ENCODE measurements around the gene CNTN4.

The CNTN4 gene

DNA sequence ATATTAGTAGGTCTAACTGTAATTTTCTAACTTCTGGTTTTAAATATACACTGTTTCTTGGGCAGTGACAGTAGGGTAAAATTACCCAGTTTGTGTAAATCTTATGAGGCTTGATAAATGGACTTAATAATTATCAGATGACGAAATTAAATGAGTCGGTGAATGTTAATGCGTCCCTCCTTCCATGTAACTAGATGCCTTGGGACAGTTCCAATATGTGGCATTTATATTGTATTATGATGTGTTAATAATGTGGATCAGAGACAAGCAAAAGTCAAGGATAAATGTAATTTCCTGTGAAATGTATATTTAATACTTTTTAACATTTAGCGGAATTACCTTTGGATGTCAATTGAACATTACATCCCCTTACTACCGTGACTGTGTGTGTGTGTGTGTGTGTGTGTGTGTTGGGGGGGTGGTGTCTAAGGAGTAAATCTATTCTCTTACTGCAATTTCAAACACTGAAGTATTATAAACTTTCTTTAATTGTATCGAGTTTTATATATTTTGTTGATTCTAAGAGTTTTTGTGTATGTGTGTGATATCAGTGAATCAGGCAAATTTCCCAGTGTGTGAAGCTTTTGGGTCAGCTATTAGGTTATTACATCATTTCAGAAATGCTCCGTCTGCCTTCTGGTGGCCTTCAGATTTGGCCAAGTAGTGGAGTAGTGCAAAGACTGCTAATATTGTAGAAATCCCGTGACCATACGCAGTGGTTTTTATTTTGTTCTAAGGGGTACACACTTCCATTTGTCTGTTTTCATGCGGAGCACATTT is 50.1 kb downstream of the CNTN4 start:
- no peak for DNase-seq (ENCODE audit: low read depth in 1 of 2, low spot score in 1 of 2)

DNA sequence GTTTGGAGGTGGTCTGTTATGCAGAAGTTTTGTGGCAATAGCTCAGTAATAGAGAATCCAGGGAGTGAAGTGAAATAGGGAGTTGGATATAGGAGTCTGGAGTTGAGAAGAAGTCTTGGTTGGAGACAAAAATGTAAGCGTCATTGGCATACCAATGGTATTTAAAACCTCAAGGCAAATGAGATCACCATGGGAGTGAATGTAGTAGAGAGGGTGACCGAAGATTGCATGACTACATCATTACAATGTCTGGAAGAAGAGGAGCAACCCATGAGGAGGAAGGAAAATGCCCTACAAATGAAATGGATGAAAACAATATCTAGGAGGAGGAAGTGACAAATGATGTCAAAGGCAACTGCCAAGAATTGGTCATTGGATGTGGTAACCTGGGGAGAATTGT is 54.4 kb downstream of the CNTN4 start:
- no peak for DNase-seq (ENCODE audit: low read depth in 1 of 2, low spot score in 1 of 2)

DNA sequence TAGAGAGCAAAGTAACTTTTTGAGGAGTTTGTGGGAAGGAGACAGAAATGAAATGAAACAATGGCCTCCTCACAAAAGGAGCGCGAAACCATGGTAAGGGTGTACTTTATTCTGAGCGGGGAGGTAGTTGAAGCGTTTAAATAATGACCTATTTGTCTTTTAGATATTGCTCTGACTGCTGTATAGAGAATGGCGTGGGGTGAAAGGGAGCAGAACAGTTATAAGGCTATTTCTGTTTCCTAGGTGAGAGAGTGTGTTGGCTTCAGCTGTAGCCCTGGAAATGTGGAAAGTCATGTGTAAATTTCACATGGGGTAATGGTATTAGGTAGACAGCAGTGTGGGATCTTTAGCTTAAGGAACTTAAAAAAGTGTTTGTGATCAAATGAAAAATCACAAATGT is 54.9 kb downstream of the CNTN4 start:
- DNase-seq (ENCODE audit: low read depth in 1 of 2, low spot score in 1 of 2) = no peak

DNA sequence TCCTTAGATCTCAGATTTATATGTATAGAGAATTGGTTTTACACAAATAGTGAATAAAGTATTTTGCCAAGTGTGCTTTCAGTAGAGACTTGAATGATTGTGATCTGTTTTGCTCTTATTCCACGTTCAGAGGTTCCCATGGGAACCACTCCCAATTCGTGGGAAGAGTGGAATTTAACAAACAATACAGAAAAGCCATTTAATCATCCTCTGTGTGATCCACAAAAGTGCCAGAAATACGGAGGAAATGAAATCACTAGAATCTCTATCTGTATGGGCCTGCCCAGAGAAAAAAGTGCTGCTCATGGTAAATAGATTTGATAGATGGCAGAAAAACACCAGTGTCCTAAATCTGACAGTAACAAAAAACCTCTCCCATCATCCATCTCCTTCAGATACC is 56.0 kb downstream of the CNTN4 start:
- DNase-seq (ENCODE audit: low read depth in 1 of 2, low spot score in 1 of 2) = no peak

DNA sequence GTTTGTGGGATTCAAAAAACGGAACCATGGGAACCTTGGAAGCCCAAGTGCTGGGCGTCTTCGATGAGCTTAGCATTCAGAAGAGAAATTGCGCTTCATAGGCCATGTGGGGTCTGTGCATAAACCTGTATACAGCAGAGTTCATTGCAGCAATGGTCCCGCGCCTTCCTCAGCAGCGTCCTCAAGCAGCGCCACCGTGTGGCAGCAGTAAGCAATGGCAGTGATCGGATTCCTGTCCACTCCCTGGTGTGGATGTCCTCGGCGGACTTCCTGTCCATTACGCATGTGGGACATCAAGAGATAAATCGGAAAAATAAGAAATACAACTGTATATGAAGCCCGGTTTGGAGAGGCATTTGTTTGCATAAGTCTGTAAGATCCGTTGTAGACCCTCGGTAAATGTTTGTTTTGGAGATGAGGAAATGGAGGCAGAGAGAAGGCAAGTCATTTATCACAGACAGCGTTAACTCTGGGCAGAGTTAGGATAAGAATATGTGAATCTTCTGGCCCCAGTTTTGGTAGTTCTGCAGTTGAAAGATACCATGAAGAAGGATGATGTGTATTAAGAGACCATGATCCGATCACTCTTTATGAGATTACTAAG is 57.7 kb downstream of the CNTN4 start:
- DNase-seq (ENCODE audit: low read depth in 1 of 2, low spot score in 1 of 2) = no peak

DNA sequence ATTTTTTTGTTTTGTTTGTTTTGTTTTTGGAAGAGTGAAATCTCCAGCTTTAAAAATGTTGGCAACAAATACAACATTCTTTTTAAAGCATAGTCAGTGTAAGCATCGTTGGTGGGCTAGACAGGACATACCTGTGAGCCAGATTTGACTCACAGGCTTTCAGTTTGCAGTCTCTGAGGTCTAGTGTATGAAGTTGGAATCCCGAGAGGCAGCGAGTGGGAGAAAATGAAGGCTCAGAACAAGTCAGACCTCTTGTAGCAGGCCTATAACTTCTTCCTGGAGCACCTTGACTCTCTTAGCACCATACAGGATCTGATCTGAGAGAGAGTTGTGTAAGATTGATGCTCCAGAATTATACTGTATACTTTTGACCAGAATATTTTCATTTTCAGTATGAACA is 60.2 kb downstream of the CNTN4 start:
- no peak for DNase-seq (ENCODE audit: low read depth in 1 of 2, low spot score in 1 of 2)

DNA sequence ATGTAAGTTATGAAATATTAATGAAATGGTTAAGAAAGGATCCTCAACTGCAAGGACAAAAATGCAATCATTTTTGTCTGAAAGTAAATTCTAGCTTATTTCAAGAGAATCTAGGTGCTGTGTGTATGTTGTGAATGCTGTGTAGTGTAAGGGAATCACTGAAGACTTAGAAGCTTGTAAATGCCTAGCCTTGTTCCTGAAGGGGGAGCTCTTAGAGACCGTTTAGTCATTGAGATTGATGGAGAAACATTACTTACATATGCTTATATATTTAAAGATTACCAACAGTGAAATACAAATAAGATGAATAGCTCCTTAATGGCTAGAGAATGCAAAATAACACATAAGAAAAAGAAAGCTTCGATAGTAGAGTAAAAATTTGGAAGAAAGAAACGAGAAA is 67.9 kb downstream of the CNTN4 start:
- DNase-seq (ENCODE audit: low read depth in 1 of 2, low spot score in 1 of 2) = no peak

DNA sequence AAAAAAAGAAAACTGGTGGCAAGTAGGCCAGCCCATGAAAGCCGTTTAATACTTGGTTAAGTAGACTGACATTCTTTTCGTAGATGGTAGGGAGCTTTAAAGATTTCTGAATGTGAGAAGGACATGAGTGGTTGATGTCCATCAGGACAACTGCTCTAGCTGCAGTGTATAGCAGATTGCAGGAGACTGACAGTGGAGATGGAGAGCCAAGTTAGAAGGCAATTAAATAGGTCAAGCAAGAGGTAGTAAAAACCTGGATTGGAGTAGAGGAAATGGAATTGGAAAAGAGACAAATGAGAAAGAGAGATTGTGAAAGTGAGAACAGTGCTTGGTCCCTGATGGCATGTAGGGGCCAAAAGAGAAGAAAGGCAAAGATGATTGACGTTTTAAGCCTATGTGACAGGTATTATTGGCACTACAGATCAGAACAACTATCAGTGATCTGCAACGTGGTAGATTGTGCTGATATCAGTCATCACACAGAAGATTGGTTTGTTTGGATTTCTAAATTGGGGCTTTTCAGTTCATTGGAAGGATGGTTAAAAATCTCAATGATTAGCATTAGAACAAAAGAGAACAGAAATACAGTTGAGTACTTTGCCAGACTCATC is 74.0 kb downstream of the CNTN4 start:
- no peak for DNase-seq (ENCODE audit: low read depth in 1 of 2, low spot score in 1 of 2)

DNA sequence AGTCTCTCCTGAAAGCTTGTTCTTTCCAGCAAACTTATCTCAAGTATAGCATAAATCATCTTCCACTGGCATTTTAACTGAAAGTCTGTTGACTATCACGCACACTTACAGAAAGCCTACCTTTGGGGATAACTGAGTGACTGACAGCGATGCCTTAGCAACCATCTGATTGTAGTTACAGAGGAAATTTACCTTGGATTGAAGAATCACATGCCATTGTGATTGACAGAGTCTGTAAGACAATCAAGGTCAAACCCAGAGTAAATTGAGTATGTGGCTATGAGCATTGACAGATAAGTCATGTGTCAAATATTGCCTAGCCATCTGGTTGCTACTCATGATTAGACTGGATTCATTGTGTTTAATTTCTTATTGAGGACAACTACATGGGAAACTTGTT is 82.0 kb downstream of the CNTN4 start:
- DNase-seq (ENCODE audit: low read depth in 1 of 2, low spot score in 1 of 2) = no peak

DNA sequence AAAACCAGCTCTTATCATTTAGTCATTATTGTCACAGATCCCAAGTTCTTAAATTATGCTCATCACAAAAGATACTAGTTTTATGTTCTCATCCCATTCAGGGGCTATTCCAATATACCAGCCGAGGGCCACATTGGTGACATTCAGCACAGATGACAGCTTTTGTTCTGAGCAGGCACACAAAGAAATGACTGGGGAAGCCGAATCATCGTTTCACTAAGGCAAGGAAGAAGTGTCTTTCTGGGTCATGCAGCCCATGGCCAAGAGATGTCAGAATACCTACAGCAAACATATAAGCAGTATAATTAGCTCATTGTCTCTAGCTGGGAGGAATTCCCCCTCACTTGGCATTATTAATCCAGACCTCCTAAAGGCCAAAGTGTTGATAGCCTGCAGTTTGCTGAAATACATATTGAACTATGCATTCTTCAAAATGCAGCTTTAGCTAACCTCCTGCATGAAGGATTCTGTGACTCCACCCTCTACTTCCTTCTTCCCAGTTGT is 100.2 kb downstream of the CNTN4 start:
- DNase-seq (ENCODE audit: low read depth in 1 of 2, low spot score in 1 of 2) = no peak

DNA sequence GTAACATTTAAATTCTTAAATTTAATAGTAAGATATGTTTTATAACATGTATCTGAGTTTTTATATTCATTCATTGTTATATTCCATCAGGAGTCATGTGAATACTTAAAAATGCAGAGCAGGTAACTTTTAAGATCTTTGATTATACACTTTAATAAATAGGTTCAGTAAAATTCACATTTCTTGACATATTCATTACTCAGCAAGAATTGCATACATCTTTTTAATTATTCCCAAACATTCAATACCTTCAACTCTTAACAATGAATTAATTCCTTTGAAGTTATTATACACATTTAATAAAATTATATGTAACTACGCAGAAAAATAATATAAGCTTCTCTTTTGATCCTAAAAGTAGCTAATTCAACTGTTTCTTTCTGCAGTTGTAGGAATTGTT is 105.4 kb downstream of the CNTN4 start:
- DNase-seq (ENCODE audit: low read depth in 1 of 2, low spot score in 1 of 2) = no peak

DNA sequence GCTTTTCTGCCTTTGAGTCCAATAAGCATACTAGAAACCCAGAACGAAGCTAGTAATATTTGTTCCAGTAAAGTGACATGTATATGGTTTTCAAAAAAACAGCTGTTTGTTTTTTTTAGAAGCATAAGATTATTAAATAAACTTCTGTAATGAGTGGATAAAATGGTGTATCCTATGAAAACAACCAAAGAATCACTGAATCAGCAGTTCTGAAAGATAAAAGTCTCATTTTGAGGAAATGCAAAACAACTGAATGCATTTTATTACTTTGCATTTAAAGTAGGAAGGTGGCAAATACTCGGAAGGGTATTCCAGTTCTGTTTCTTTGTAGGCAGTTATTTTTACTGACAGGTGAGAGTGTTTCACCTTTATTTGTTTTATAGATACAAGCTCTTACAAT is 107.0 kb downstream of the CNTN4 start:
- no peak for DNase-seq (ENCODE audit: low read depth in 1 of 2, low spot score in 1 of 2)

DNA sequence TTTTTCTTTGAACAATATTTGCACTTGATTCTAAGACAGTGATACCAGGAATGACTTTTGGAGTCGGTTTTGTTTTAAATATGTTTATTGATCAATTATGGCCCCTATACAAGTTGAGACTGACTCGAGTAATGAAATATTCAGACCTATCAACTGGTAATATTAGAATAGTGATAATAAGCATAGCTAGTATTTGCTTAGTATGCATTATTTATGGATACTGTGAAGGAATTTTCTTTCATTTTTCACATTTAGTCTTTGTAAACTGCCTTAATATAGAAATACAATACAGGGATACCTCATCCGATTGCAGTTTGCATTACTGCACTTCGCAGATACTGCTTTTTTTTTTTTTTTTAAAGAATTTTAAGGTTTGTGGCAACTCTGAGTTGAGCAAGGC is 107.9 kb downstream of the CNTN4 start:
- no peak for DNase-seq (ENCODE audit: low read depth in 1 of 2, low spot score in 1 of 2)

DNA sequence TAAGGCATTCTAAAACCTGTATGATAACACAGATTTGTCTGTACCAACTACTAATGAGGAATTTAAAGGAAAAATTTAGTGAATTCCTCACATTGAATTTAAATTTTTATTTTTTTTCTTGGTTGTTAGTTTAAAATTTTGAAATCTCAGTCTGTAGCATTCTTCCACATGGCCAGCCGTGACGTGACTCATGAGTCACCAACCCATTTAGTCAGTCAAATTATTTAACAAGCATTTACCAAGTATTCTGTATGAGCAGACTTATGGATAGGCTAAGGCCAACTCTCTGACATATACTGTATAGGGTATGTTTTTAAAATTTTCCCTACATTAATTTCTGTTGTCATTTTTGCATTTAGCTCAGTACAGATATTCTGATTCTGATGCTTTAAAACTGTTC is 112.9 kb downstream of the CNTN4 start:
- no peak for DNase-seq (ENCODE audit: low read depth in 1 of 2, low spot score in 1 of 2)

DNA sequence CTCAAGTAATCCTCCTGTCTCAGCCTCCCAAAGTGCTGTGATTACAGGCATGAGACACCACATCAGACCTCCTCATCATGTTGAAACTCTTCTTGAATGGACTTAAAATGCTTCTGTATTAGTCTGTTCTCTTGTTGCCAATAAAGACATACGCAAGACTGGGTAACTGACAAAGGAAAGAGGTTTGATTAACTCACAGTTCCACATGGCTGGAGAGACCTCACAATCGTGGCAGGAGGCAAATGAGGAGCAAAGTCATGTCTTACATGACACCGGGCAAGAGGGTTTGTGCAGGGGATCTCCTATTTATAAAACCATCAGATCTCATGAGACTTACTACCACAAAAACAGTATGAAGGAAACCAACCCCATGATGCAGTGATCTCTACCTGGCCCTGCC is 113.5 kb downstream of the CNTN4 start:
- no peak for DNase-seq (ENCODE audit: low read depth in 1 of 2, low spot score in 1 of 2)

DNA sequence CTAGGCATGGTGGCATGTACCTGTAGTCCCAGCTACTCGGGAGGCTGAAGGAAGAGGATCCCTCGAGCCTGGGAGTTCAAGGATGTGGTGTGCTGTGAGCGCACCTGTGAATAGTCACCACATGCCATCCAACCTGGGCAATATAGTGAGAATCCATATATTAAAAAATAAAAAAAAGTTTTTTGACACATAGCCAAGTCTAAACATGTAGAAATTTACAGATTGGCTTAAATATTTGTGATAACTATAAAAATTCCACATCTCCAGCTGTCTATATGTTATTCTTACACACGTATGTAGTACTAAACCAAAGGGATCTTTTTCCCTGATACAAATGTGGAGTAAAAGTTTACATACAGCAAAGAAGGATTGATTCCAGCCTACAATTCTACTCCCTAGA is 119.7 kb downstream of the CNTN4 start:
- no peak for DNase-seq (ENCODE audit: low read depth in 1 of 2, low spot score in 1 of 2)

DNA sequence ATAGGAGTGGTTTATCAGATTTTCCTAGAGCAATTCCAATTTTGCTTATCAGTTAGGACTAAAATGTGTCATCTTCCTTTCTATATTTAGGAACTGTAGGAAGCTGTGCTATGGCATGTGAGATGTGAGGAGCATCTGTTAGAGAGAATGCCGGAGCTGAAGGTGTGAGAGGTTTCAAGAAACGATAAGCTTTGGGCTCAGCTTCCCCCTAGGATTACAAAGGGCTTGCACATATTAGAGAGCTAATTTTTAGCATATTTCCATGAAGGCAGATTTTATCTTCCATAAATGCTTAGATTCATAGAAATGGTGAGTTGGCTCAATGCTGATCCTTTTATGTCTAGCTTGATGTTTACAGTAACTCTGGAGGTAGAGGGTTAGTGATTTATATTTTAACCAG is 120.2 kb downstream of the CNTN4 start:
- DNase-seq (ENCODE audit: low read depth in 1 of 2, low spot score in 1 of 2) = no peak

DNA sequence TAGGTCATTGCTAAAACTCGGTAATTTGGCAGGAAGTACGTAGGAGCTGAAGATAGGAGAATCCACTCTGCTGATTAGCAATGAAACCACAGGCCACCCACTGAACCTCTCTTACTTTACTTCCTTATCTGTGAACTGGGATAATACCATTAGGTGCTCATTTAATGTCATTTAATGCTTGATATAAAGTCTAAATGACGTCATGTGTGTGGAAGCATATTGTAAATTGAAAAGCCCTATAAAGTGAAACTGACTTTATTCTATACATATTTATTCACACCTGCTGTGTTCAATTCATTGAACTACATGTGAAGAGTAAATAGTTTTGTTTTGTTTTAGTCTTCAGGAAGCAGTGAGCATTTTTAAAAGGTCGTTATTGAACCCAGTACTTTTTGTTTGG is 137.5 kb downstream of the CNTN4 start:
- DNase-seq (ENCODE audit: low read depth in 1 of 2, low spot score in 1 of 2) = no peak

DNA sequence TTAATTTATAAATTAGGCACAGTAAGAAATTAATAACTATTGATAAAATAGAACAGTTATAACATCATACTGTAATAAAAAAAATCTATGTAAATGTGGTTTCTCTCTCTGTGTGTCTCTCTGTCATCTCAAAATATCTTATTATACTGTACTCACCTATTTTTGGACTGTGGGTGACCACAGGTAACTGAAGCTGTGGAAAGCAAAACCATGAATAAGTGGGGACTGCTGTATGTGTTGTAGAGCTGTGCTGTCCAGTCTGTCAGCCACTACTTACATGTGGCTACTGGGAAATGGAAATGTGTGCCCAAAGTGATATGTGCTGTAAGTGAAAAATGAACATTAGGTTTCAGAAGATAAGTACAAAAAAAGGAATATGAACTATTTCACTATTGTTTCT is 145.5 kb downstream of the CNTN4 start:
- no peak for DNase-seq (ENCODE audit: low read depth in 1 of 2, low spot score in 1 of 2)

DNA sequence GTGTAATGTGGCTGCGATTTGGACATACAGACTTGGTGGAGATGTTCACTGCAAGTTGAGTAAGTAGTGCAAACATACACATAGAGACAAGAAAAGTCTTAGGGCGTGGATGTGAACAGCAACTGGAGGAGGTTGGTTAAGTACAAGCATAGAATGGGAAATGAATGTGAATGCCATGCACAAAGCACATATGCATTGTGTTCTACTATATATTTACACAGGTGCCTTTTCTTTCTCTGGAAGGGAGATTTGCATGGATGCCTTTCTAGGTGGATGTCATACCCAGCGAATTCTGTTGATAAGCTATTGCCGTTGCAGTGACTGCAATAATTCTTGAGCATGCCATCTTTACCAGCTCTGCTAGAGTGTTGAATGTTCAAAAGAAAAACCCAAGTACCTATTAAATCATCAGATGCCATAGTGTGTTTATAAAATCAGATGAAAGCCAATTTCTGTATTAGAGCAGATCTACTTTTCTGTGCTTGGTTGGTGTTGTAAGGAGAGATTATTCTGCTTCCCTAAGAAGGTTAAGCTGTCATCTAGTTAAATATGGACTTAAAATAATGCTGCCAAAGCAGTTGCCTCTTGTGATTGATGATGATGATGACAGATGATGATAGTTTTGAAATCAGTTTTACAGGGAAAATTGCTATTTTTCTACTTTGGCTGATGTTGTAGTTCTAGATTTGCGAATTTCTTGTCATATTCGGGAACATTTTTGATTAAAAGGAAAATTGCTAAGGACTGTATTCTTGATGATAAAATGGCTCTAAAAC is 148.4 kb downstream of the CNTN4 start:
- DNase-seq (ENCODE audit: low read depth in 1 of 2, low spot score in 1 of 2) = no peak

DNA sequence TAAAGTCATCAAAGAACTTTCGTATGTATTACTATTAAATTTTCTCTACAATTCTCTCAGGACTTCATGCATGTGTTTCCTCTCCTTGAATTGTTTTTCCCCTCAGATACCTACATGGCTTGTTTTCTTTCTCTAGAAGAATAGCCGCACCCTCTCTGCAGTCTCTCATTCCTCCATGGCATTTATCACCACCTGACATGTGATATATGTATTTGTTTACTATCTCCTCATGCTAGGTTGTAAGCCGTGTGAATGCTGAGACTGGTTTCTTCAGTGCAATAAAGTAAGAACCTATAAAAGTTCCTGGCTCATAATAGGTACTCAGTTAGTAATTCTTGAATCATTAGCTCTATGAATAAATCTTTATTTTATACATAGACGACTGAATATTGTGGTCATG is 149.2 kb downstream of the CNTN4 start:
- no peak for DNase-seq (ENCODE audit: low read depth in 1 of 2, low spot score in 1 of 2)

DNA sequence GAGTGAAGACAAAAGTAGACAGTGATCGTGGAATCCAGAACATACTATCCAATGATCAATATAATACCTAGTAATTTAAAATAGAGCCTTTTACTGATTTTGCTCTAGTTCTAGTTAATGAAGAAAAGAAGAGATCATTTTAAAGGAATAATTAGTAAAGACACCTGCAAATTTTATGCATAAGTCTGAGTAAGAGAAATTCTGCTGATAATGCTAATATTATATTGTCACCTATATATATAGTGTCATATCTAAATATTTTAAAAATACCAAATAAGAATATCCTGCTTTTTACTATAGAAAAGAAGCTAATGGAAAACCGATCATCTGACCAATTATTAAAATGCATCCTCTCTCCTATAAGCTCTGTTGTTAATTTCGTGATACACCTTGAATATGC is 152.1 kb downstream of the CNTN4 start:
- no peak for DNase-seq (ENCODE audit: low read depth in 1 of 2, low spot score in 1 of 2)

Data from activated CD4-positive, alpha-beta T cell treated with anti-CD3 and anti-CD28 coated beads, Interleukin-2, amount 50 U/mL, for 24 hours (primary cell).